Neural cell (in vitro differentiated cells): ENCODE results near the gene TMEM59L. TPM values are rescaled to one million over a fixed set of nuclear protein-coding genes. Genes with fewer than 3 reads are reported as not detected.
A peak's percentile ranks its signal among the peaks of the same experiment; 100 is the strongest.

Experiments used
- H2AFZ ChIP-seq: fragments of 200-600, 300-800 bp; sonication (generic), shearing (Covaris generic); 2 replicates; pipeline ENCODE4 v1.6.0; 2014; ENCODE audit warnings: low read depth, mild to moderate bottlenecking, antibody characterized with exemption, low read length, moderate library complexity
- H3F3A ChIP-seq: fragments of 200-600 bp; shearing (Covaris generic); 2 replicates; pipeline ENCODE4 v1.6.1; 2016; ENCODE audit warnings: mild to moderate bottlenecking, moderate library complexity, mixed read lengths, antibody characterized with exemption, low read length; ENCODE audit not compliant: insufficient read depth, poor library complexity, severe bottlenecking
- H3K27ac ChIP-seq: fragments of 200-600, 300-800 bp; sonication (generic), shearing (Covaris generic); 2 replicates; pipeline ENCODE4 v1.5.1; 2014; ENCODE audit warnings: mild to moderate bottlenecking, low read length, moderate library complexity
- H3K27me3 ChIP-seq: fragments of 300-800, 200-600 bp; sonication (generic), shearing (Covaris generic); 2 replicates; pipeline ENCODE4 v1.6.0; 2014; ENCODE audit warnings: mild to moderate bottlenecking, low read depth, low read length, moderate library complexity; ENCODE audit not compliant: insufficient read depth
- H3K36me3 ChIP-seq: fragments of 300-800, 200-600 bp; sonication (generic), shearing (Covaris generic); 2 replicates; pipeline ENCODE4 v1.5.1; 2014; ENCODE audit warnings: mild to moderate bottlenecking, antibody characterized with exemption, low read length, moderate library complexity; ENCODE audit not compliant: insufficient read depth
- H3K4me2 ChIP-seq: fragments of 300-800, 200-600 bp; sonication (generic), shearing (Covaris generic); 2 replicates; pipeline ENCODE4 v1.6.0; 2014; ENCODE audit warnings: mild to moderate bottlenecking, low read length
- H3K4me3 ChIP-seq: fragments of 300-800, 200-600 bp; sonication (generic), shearing (Covaris generic); 2 replicates; pipeline ENCODE4 v1.5.1; 2014; ENCODE audit warnings: mild to moderate bottlenecking, low read length, moderate library complexity
- H3K79me2 ChIP-seq: fragments of 200-600 bp; shearing (Covaris generic); replicated peaks from 2 replicates; pipeline ENCODE4 v1.6.0; 2014; ENCODE audit warnings: mild to moderate bottlenecking, low read length, moderate library complexity; ENCODE audit not compliant: insufficient read depth
- H3K9ac ChIP-seq: fragments of 300-800, 200-600 bp; sonication (generic), shearing (Covaris generic); 2 replicates; pipeline ENCODE4 v1.6.1; 2016; ENCODE audit warnings: mild to moderate bottlenecking, low read length, mixed read lengths
- H3K9me2 ChIP-seq: fragments of 200-600 bp; shearing (Covaris generic); 2 replicates; pipeline ENCODE4 v1.6.1; 2016; ENCODE audit warnings: mild to moderate bottlenecking, low read length, mixed read lengths; ENCODE audit not compliant: insufficient read depth
- H3K9me3 ChIP-seq: fragments of 200-600, 300-800 bp; sonication (generic), shearing (Covaris generic); 2 replicates; pipeline ENCODE4 v1.6.1; 2016; ENCODE audit warnings: mild to moderate bottlenecking, mixed run types, low read length, moderate library complexity, mixed read lengths
- H4K20me1 ChIP-seq: fragments of 200-600 bp; shearing (Covaris generic); 2 replicates; pipeline ENCODE4 v1.6.1; 2016; ENCODE audit warnings: mild to moderate bottlenecking, mixed run types; ENCODE audit not compliant: insufficient read depth
- CTCF ChIP-seq: fragments of 450-650 bp; IDR thresholded peaks from 2 replicates; pipeline ENCODE4 v1.5.1; 2014; ENCODE audit warnings: antibody characterized with exemption, mild to moderate bottlenecking, moderate library complexity; ENCODE audit not compliant: poor library complexity, severe bottlenecking
- EP300 ChIP-seq: fragments of 450-650 bp; conservative IDR thresholded peaks from 2 replicates; pipeline ENCODE4 v1.6.1; 2014; ENCODE audit warnings: antibody characterized with exemption, mild to moderate bottlenecking, moderate library complexity; ENCODE audit not compliant: poor library complexity, severe bottlenecking
- EZH2 ChIP-seq: fragments of 200-600, 300-800 bp; shearing (Covaris generic), sonication (generic); IDR thresholded peaks from 2 replicates; pipeline ENCODE4 v1.6.1; 2014; ENCODE audit warnings: antibody characterized with exemption, low read length, borderline replicate concordance, mild to moderate bottlenecking; ENCODE audit not compliant: insufficient read depth, poor library complexity, severe bottlenecking
- MXI1 ChIP-seq: fragments of 450-650 bp; conservative IDR thresholded peaks from 2 replicates; pipeline ENCODE4 v1.6.1; 2014; ENCODE audit warnings: antibody characterized with exemption, mild to moderate bottlenecking; ENCODE audit not compliant: poor library complexity, severe bottlenecking
- POLR2AphosphoS5 ChIP-seq: IDR thresholded peaks from 2 replicates; pipeline ENCODE4 v1.6.1; 2012
- RAD21 ChIP-seq: fragments of 450-650 bp; conservative IDR thresholded peaks from 2 replicates; pipeline ENCODE4 v1.6.1; 2014; ENCODE audit warnings: antibody characterized with exemption, mild to moderate bottlenecking, moderate library complexity
- SMC3 ChIP-seq: fragments of 450-650 bp; conservative IDR thresholded peaks from 2 replicates; pipeline ENCODE4 v1.6.1; 2014; ENCODE audit warnings: antibody characterized with exemption, mild to moderate bottlenecking, moderate library complexity; ENCODE audit not compliant: poor library complexity
- TAF1 ChIP-seq: IDR thresholded peaks from 2 replicates; pipeline ENCODE4 v1.6.1; 2012; ENCODE audit warnings: low read depth
- polyA plus RNA-seq: library from polyadenylated mRNA; depleted of rRNA; stranded (reverse); fragments of >200 nt; gene quantifications from 2 replicates; pipeline ENCODE4 v1.2.3, GENCODE V29; 2014
- TF ChIP-seq, protein P1 (sequence below): IDR thresholded peaks from 2 replicates; pipeline ENCODE4 v1.6.1; 2012; ENCODE audit warnings: borderline replicate concordance

Gene TMEM59L
- polyA plus RNA-seq, 1 donor from 2014 or later = 138 TPM

DNA sequence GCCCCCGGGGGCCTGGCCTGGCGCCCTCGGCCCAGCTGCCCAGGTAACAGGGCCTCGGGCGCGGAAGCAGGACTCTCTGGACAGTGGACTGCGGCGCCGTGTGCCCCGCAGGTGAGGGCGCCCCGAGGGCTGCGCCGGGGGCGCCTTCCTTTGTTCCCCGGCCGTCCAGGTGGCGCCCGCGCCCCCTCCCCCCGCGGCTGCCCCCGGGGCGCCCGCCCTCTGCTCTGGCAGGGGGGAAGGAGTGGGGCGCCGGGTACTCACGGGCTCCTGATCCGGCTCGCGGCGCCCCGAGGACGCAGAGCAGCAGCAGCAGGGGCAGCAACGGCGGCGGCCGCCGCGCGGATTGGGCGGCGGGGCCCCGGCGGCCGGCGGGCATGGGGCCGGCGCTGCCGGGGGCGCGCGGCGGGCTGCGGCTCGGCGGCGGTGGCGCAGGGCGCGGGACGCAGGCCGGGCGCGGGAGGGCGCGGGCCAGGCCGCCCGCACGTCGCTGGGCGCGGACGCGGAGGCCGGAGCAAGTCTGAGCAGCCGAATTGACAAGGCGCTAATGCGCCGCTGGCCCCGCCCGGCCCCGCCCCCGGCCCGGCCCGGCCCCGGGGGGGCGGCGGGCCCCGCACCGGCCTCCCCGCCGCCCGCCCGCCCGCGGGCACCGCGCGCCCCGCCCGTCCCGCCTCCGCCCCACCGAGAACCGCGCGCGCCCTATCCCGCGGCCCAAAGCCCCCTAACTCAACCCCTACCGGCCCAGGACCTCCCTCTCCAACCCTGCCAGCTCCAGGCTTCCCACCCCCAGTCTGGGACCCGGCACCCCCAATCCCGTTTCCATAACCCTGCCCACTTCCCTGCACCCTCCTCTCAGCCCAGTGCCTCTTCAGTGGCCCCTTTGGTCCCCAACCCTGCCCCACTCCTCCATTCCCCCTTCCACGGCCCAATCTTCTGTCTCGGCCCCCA lies 6.1 kb upstream of the TMEM59L start, which contains the start of gene CRLF1:
Gene CRLF1, minus strand, starts transcription at position 519 of the 945 bp plus-strand sequence. Its CDS starts 143 bp downstream, at position 376.
- H3K79me2 ChIP-seq = no peaks in the 10 kb centered on the region
- TF ChIP-seq SMC3 (no peak), MXI1 (no peak), CTCF (no peak), EP300 (no peak), RAD21 (no peak), EZH2 (no peak), TAF1 (no peak), POLR2AphosphoS5 (no peak)
- TF ChIP-seq, protein P1, sequence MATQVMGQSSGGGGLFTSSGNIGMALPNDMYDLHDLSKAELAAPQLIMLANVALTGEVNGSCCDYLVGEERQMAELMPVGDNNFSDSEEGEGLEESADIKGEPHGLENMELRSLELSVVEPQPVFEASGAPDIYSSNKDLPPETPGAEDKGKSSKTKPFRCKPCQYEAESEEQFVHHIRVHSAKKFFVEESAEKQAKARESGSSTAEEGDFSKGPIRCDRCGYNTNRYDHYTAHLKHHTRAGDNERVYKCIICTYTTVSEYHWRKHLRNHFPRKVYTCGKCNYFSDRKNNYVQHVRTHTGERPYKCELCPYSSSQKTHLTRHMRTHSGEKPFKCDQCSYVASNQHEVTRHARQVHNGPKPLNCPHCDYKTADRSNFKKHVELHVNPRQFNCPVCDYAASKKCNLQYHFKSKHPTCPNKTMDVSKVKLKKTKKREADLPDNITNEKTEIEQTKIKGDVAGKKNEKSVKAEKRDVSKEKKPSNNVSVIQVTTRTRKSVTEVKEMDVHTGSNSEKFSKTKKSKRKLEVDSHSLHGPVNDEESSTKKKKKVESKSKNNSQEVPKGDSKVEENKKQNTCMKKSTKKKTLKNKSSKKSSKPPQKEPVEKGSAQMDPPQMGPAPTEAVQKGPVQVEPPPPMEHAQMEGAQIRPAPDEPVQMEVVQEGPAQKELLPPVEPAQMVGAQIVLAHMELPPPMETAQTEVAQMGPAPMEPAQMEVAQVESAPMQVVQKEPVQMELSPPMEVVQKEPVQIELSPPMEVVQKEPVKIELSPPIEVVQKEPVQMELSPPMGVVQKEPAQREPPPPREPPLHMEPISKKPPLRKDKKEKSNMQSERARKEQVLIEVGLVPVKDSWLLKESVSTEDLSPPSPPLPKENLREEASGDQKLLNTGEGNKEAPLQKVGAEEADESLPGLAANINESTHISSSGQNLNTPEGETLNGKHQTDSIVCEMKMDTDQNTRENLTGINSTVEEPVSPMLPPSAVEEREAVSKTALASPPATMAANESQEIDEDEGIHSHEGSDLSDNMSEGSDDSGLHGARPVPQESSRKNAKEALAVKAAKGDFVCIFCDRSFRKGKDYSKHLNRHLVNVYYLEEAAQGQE = no peak
- H3F3A ChIP-seq = no peaks in the 10 kb centered on the region
- H3K27me3 ChIP-seq = peaks cover 95% of the 10 kb centered on the region
- H2AFZ ChIP-seq = no peak within 1 kb of the TSS
- no peaks in the 10 kb centered on the region for H3K9me3 ChIP-seq
- no peaks in the 10 kb centered on the region for H3K9me2 ChIP-seq
- H3K36me3 ChIP-seq = no peaks in the 10 kb centered on the region
- no peak within 1 kb of the TSS for H3K27ac ChIP-seq
- H3K4me2 ChIP-seq = no peak within 1 kb of the TSS
- peak within 1 kb of the TSS; percentile 48 for H3K4me3 ChIP-seq
- no peaks in the 10 kb centered on the region for H4K20me1 ChIP-seq
- no peak within 1 kb of the TSS for H3K9ac ChIP-seq

GRCh38 chr19:18607226-18608101 lies 5.2 kb upstream of the TMEM59L start:
- H3K27ac ChIP-seq = no peak overlapping the region
- H3K79me2 ChIP-seq = no peaks in the 10 kb centered on the region
- H3F3A ChIP-seq = no peaks in the 10 kb centered on the region
- H3K4me3 ChIP-seq = peak overlapping the region; percentile 48
- no peaks in the 10 kb centered on the region for H3K9me3 ChIP-seq
- H4K20me1 ChIP-seq = no peaks in the 10 kb centered on the region
- H2AFZ ChIP-seq = no peak overlapping the region
- no peak overlapping the region for H3K9ac ChIP-seq
- H3K36me3 ChIP-seq = no peaks in the 10 kb centered on the region
- no peak overlapping the region for H3K4me2 ChIP-seq
- peak; percentile 28 for TF ChIP-seq POLR2AphosphoS5
- TF ChIP-seq SMC3 = no peak
- TF ChIP-seq MXI1 = no peak
- TF ChIP-seq, protein P1 = no peak
- TF ChIP-seq TAF1 = no peak
- TF ChIP-seq EZH2 = peak; percentile 79
- no peak for TF ChIP-seq EP300
- TF ChIP-seq RAD21 = no peak
- no peak for TF ChIP-seq CTCF
- peaks cover 95% of the 10 kb centered on the region for H3K27me3 ChIP-seq
- no peaks in the 10 kb centered on the region for H3K9me2 ChIP-seq
